ENCODE results near the gene CLSTN1. TPM values are rescaled to one million over a fixed set of nuclear protein-coding genes. Genes with fewer than 3 reads are reported as not detected.

Gene CLSTN1
- polyA plus RNA-seq, 3 donors = 5.2 to 25.2 (median 5.3) TPM

- Mint-ChIP-seq H3K36me3 (no peaks in the 10 kb centered on the region), H3K4me1 (peaks cover 7% of the 10 kb centered on the region), H3K9me3 (no peaks in the 10 kb centered on the region), H3K27me3 (ENCODE audit: low read depth in 3 of 3) (peaks cover 1 to 10% (median 4%) of the 10 kb centered on the region in 3 donors), H3K4me3 (no peak overlapping the region), H3K27ac (no peak overlapping the region)
- intact Hi-C loops (cut with micrococcal nuclease) = no loop called here
- no peak overlapping the region for H2AFZ ChIP-seq (ENCODE audit: insufficient read depth, low read depth, low read length, poor library complexity, severe bottlenecking)
- no peak overlapping the region for H3K4me3 ChIP-seq (replicated peaks in 1 of 3; ENCODE audit: low read depth in 2 of 3, low read length in 3 of 3)
- H3K9me3 ChIP-seq (replicated peaks in 1 of 2; ENCODE audit: control insufficient read depth in 1 of 2, insufficient read depth in 1 of 2, low read length in 2 of 2) = no peaks in the 10 kb centered on the region
- no peaks in the 10 kb centered on the region for H3K4me1 ChIP-seq (ENCODE audit: control insufficient read depth in 1 of 2, insufficient read depth in 2 of 2, low read length in 2 of 2)
- no peak for DNase-seq
- H3K27ac ChIP-seq (ENCODE audit: low read depth in 1 of 2, low read length in 2 of 2) = no peak overlapping the region
- no peaks in the 10 kb centered on the region for H4K20me1 ChIP-seq (ENCODE audit: insufficient read depth, low read length)
- TF ChIP-seq, protein P1, sequence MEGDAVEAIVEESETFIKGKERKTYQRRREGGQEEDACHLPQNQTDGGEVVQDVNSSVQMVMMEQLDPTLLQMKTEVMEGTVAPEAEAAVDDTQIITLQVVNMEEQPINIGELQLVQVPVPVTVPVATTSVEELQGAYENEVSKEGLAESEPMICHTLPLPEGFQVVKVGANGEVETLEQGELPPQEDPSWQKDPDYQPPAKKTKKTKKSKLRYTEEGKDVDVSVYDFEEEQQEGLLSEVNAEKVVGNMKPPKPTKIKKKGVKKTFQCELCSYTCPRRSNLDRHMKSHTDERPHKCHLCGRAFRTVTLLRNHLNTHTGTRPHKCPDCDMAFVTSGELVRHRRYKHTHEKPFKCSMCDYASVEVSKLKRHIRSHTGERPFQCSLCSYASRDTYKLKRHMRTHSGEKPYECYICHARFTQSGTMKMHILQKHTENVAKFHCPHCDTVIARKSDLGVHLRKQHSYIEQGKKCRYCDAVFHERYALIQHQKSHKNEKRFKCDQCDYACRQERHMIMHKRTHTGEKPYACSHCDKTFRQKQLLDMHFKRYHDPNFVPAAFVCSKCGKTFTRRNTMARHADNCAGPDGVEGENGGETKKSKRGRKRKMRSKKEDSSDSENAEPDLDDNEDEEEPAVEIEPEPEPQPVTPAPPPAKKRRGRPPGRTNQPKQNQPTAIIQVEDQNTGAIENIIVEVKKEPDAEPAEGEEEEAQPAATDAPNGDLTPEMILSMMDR (IDR thresholded peaks at IDR 0.05) = no peak
- no peaks in the 10 kb centered on the region for H3K27me3 ChIP-seq (ENCODE audit: control insufficient read depth in 2 of 2, insufficient read depth in 2 of 2, low read length in 2 of 2)
- H3K9ac ChIP-seq (ENCODE audit: insufficient read depth, low read length, poor library complexity, severe bottlenecking) = no peak overlapping the region
- no peaks in the 10 kb centered on the region for H3K36me3 ChIP-seq (replicated peaks in 1 of 2; ENCODE audit: control insufficient read depth in 1 of 2, insufficient read depth in 2 of 2, low read length in 2 of 2)
- WGBS (ENCODE audit: insufficient coverage) = 89% methylated on average over 4 of the region's 9 CpGs
- H3K79me2 ChIP-seq (ENCODE audit: insufficient read depth, low read length) = no peaks in the 10 kb centered on the region
- no peak overlapping the region for H3K4me2 ChIP-seq (replicated peaks; ENCODE audit: extremely low read depth, low read length, poor library complexity, severe bottlenecking)
Observed at GRCh38 chr1:9835404-9835757, 11.6 kb upstream of the CLSTN1 start.

DNA sequence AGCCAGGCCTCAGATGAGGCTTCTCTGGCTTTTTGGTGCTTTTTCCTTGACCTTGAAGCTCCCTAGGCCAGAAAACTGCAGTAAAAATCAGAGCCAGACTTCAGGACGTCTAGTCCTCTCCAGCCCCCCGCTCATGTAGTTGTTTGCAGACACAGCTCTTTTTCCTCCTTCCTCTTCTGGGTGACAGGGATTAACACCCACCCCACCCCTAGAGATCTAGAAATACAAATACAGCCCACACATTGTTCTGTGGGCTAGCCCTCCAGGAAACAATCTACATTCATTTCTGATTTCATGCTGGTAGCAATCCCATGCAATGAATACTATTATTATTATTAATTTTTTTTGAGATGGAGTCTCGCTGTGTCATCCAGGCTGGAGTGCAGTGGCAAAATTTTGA is 9.9 kb upstream of the CLSTN1 start:
- intact Hi-C loops (cut with micrococcal nuclease) = no loop called here
- Mint-ChIP-seq H3K27ac (no peak overlapping the region), H3K9me3 (no peaks in the 10 kb centered on the region), H3K36me3 (no peaks in the 10 kb centered on the region), H3K27me3 (ENCODE audit: low read depth in 3 of 3) (peaks cover 3 to 8% (median 4%) of the 10 kb centered on the region in 3 donors), H3K4me1 (peaks cover 7% of the 10 kb centered on the region), H3K4me3 (no peak overlapping the region)
- Histone ChIP-seq H2AFZ (ENCODE audit: insufficient read depth, low read depth, low read length, poor library complexity, severe bottlenecking) (no peak overlapping the region), H3K4me1 (ENCODE audit: control insufficient read depth in 1 of 2, insufficient read depth in 2 of 2, low read length in 2 of 2) (no peaks in the 10 kb centered on the region), H4K20me1 (ENCODE audit: insufficient read depth, low read length) (no peaks in the 10 kb centered on the region), H3K4me3 (replicated peaks in 1 of 3; ENCODE audit: low read depth in 2 of 3, low read length in 3 of 3) (no peak overlapping the region), H3K27me3 (ENCODE audit: control insufficient read depth in 2 of 2, insufficient read depth in 2 of 2, low read length in 2 of 2) (no peaks in the 10 kb centered on the region), H3K4me2 (replicated peaks; ENCODE audit: extremely low read depth, low read length, poor library complexity, severe bottlenecking) (no peak overlapping the region), H3K27ac (ENCODE audit: low read depth in 1 of 2, low read length in 2 of 2) (no peak overlapping the region), H3K79me2 (ENCODE audit: insufficient read depth, low read length) (no peaks in the 10 kb centered on the region), H3K9me3 (replicated peaks in 1 of 2; ENCODE audit: control insufficient read depth in 1 of 2, insufficient read depth in 1 of 2, low read length in 2 of 2) (no peaks in the 10 kb centered on the region), H3K9ac (ENCODE audit: insufficient read depth, low read length, poor library complexity, severe bottlenecking) (no peak overlapping the region), H3K36me3 (replicated peaks in 1 of 2; ENCODE audit: control insufficient read depth in 1 of 2, insufficient read depth in 2 of 2, low read length in 2 of 2) (no peaks in the 10 kb centered on the region)
- DNase-seq = no peak
- WGBS (ENCODE audit: insufficient coverage) = 83% methylated on average over 2 of the region's 3 CpGs
- TF ChIP-seq, protein P1 (IDR thresholded peaks at IDR 0.05) = no peak

All from CD14-positive monocyte (primary cell).